BLaER1 (cell line): ENCODE results near the gene PRDM5.

ENCODE experiments used
- H3K27ac ChIP-seq: shearing (Covaris generic); formaldehyde crosslinking; 2 replicates; pipeline ENCODE4 v1.8.1; 2022
- H3K27me3 ChIP-seq: shearing (Covaris generic); formaldehyde crosslinking; 2 replicates; pipeline ENCODE4 v1.8.1; 2022
- H3K36me3 ChIP-seq: shearing (Covaris generic); formaldehyde crosslinking; 2 replicates; pipeline ENCODE4 v1.8.1; 2022
- H3K4me1 ChIP-seq: shearing (Covaris generic); formaldehyde crosslinking; 2 replicates; pipeline ENCODE4 v1.8.1; 2022
- H3K4me2 ChIP-seq: shearing (Covaris generic); formaldehyde crosslinking; 2 replicates; pipeline ENCODE4 v1.8.1; 2022
- H3K4me3 ChIP-seq: shearing (Covaris generic); formaldehyde crosslinking; 2 replicates; pipeline ENCODE4 v1.8.1; 2022
- H3K9ac ChIP-seq: shearing (Covaris generic); formaldehyde crosslinking; 2 replicates; pipeline ENCODE4 v1.8.1; 2022
- H3K9me3 ChIP-seq: shearing (Covaris generic); formaldehyde crosslinking; 2 replicates; pipeline ENCODE4 v1.8.1; 2022
- H4K20me1 ChIP-seq: shearing (Covaris generic); formaldehyde crosslinking; 2 replicates; pipeline ENCODE4 v1.8.1; 2022
- Cebpa-rat ChIP-seq: shearing (Covaris generic); IDR thresholded peaks from 2 replicates; pipeline ENCODE4 v1.8.1; 2022

PRDM5 gene

DNA sequence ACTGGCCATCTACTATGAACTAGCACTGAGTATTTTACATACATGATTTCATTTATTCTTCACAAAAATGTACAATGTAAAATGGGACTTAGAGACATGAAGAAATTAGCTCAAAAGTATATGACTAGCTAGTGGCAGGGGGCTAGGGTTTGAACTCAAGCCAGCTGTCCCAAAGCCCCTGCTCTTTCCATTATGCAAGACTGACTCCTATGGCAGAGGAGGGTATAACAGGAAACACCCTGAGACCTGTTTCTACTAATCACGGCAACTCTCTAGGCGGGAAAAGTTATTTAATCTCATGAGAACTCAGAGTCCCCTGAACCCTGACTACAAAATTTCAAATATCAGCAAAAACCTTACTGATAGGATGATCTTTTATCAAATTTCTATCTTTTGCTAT lies 150.6 kb downstream of the PRDM5 start:
- Histone ChIP-seq H3K36me3 (no peaks in the 10 kb centered on the region), H3K9me3 (no peaks in the 10 kb centered on the region), H3K4me3 (no peak overlapping the region), H3K27ac (no peak overlapping the region), H3K9ac (no peak overlapping the region), H4K20me1 (no peaks in the 10 kb centered on the region), H3K4me2 (no peak overlapping the region), H3K27me3 (no peaks in the 10 kb centered on the region), H3K4me1 (no peaks in the 10 kb centered on the region)
- TF ChIP-seq Cebpa-rat: no peak

DNA sequence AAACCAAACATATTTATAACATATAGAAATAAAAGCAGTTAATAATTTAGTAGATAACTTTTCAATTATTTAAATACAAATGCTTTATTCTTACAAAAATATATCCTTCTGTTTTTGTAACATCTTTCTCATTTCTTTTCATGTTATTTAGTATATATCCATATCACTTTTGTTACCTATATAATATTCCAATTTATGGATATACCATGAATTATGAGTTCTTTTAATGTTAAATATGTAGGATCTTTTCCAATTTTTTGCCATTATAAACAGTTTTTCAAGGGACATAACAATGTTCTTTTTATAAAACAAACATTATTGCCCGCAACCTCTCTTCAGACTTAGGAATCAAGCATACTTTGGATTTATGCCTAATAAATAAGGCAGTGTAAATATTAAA lies 151.6 kb downstream of the PRDM5 start:
- no peak overlapping the region for H3K4me3 ChIP-seq
- no peaks in the 10 kb centered on the region for H3K27me3 ChIP-seq
- no peaks in the 10 kb centered on the region for H3K9me3 ChIP-seq
- H3K9ac ChIP-seq: no peak overlapping the region
- H4K20me1 ChIP-seq: no peaks in the 10 kb centered on the region
- no peak overlapping the region for H3K27ac ChIP-seq
- no peak overlapping the region for H3K4me2 ChIP-seq
- 0 out of 2 replicates have a peak, but pooled peaks cover under 1% of the 10 kb centered on the region for H3K4me1 ChIP-seq
- H3K36me3 ChIP-seq: no peaks in the 10 kb centered on the region
- no peak for TF ChIP-seq Cebpa-rat

DNA sequence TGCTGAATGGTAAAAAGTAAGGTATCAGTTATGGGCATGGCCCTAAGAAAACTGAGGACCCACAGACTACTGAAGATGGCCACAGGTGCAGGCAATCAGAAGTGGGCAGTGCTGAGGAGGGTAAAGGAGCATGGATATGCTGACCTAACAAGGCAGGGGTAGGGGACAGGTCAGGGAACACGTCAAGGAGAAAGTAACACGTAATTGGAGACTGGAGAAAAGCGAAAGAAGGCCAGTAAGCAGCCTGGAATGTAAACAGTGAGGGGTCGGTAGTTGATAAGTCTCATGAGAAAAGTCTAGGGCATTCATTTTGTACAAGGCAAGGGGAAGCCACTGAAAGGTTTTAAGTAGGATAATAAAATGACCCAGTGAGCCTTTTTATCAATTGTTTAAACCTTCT lies 153.3 kb downstream of the PRDM5 start:
- no peak for TF ChIP-seq Cebpa-rat
- Histone ChIP-seq H3K9ac (no peak overlapping the region), H3K36me3 (no peaks in the 10 kb centered on the region), H3K27me3 (no peaks in the 10 kb centered on the region), H4K20me1 (no peaks in the 10 kb centered on the region), H3K4me3 (no peak overlapping the region), H3K9me3 (no peaks in the 10 kb centered on the region), H3K27ac (no peak overlapping the region), H3K4me2 (no peak overlapping the region), H3K4me1 (peaks cover 8% of the 10 kb centered on the region; the same call in 1 of the 2 replicates)

DNA sequence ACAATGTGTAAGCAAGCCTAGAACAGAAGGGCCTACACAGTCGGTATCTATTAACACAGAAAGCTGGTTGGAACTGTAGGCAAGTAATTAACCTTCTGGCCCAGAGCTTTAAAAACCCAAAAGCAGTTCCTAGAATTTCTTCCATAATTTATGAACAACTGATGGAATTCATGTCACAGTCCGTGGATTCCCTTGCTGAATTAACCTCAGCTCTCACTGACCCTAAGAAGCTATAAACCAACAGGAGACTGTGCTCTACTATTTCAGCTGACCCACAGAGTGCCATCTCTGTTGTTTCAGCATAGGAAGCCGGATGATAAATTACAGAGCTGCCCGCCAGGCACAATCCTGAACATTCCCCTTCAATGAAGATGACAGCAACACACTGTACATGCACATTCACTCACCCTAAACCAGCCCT lies 157.3 kb downstream of the PRDM5 start:
- Histone ChIP-seq H4K20me1 (no peaks in the 10 kb centered on the region), H3K27ac (no peak overlapping the region), H3K4me1 (peaks cover 8% of the 10 kb centered on the region; the same call in 1 of the 2 replicates), H3K36me3 (no peaks in the 10 kb centered on the region), H3K4me2 (no peak overlapping the region), H3K4me3 (no peak overlapping the region), H3K9me3 (no peaks in the 10 kb centered on the region), H3K27me3 (no peaks in the 10 kb centered on the region), H3K9ac (no peak overlapping the region)
- TF ChIP-seq Cebpa-rat: no peak

DNA sequence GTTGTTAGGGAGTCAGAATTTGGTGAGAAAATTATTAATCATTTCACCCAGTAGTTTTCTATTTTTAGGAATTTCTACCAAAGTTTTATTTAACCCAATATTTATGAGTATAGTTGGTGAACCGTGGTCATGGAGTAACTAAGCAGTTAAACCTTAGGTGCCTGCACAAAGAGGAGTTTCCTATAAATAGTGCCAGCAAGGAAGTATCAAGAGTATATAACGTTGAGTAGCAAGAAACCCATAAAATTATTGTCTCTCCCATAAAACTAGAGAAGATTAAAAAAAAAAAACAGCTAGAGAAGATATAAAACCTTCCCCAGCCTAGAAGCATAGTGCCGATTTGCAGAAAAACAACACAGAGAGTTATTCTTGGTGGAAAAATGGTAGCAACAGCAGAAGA lies 158.9 kb downstream of the PRDM5 start:
- peaks cover 8% of the 10 kb centered on the region; the same call in 1 of the 2 replicates for H3K4me1 ChIP-seq
- TF ChIP-seq Cebpa-rat: no peak
- H4K20me1 ChIP-seq: no peaks in the 10 kb centered on the region
- H3K27ac ChIP-seq: no peak overlapping the region
- H3K9me3 ChIP-seq: no peaks in the 10 kb centered on the region
- H3K27me3 ChIP-seq: no peaks in the 10 kb centered on the region
- no peak overlapping the region for H3K4me2 ChIP-seq
- no peaks in the 10 kb centered on the region for H3K36me3 ChIP-seq
- no peak overlapping the region for H3K4me3 ChIP-seq
- H3K9ac ChIP-seq: no peak overlapping the region

DNA sequence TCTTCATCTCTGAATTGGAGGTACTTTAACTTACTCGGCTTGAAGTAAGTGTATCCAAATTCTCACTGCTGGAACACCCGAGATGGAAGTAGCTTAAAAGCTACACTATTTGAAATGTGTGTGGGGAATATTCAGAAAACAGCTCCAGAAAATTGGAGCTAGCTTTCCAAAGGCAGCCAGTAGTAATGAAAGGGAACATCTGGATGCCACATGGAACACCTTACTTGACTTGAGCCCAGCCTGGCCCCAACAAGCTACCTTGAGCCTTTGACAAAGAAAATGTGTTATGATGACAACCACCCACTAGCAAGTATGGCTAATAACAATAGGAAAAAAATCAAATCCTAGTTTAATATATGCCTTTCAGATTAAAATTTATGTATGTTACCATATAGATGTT lies 161.5 kb downstream of the PRDM5 start:
- Histone ChIP-seq H3K4me2 (no peak overlapping the region), H3K9ac (no peak overlapping the region), H3K9me3 (no peaks in the 10 kb centered on the region), H3K36me3 (no peaks in the 10 kb centered on the region), H3K4me1 (peaks cover 8% of the 10 kb centered on the region; the same call in 1 of the 2 replicates), H3K4me3 (no peak overlapping the region), H3K27ac (no peak overlapping the region), H3K27me3 (no peaks in the 10 kb centered on the region), H4K20me1 (no peaks in the 10 kb centered on the region)
- TF ChIP-seq Cebpa-rat: no peak

DNA sequence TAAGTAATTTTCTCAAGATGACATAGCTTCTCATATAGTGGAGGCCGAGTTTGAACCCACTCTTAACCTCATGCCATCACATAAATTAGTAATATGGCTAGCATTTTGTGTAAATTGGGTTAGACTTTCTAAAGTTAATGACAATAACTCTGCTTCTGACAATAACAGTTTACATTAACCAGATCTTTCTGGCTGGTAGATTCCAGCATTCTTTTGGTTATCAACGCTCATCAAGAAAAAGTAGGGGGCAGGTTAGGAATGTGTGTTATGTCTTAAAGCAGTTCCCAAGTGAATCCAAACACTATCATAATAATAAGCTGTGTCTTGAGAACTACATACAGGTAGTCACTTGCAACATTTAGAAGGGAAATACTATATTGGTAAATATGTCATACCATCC lies 162.5 kb downstream of the PRDM5 start:
- no peaks in the 10 kb centered on the region for H3K4me1 ChIP-seq
- H3K27me3 ChIP-seq: no peaks in the 10 kb centered on the region
- H3K27ac ChIP-seq: no peak overlapping the region
- H3K9ac ChIP-seq: no peak overlapping the region
- H3K36me3 ChIP-seq: no peaks in the 10 kb centered on the region
- no peak overlapping the region for H3K4me3 ChIP-seq
- H4K20me1 ChIP-seq: no peaks in the 10 kb centered on the region
- H3K9me3 ChIP-seq: no peaks in the 10 kb centered on the region
- no peak for TF ChIP-seq Cebpa-rat
- H3K4me2 ChIP-seq: no peak overlapping the region

DNA sequence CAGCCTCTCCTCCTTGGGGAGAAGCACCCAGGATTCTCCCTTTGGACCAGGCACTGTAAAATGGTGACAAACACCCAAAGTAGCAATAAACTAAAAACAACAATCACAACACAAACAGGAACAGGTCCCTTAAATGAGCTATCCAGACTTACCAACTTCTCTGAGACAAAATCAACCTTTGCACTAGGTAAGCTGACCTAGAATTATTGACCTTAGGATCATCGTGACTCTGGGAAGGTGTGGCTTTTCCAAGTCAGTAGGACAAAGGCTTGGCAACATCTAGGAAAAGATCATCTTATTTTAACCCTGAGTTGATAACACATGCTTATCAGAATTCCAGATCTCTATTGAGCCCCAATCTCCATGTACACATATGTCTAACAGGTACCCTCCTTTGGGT lies 166.7 kb downstream of the PRDM5 start:
- H3K9ac ChIP-seq: no peak overlapping the region
- no peaks in the 10 kb centered on the region for H3K27me3 ChIP-seq
- H3K4me3 ChIP-seq: no peak overlapping the region
- no peak overlapping the region for H3K27ac ChIP-seq
- no peaks in the 10 kb centered on the region for H3K36me3 ChIP-seq
- no peak for TF ChIP-seq Cebpa-rat
- no peak overlapping the region for H3K4me2 ChIP-seq
- no peaks in the 10 kb centered on the region for H3K9me3 ChIP-seq
- no peaks in the 10 kb centered on the region for H3K4me1 ChIP-seq
- no peaks in the 10 kb centered on the region for H4K20me1 ChIP-seq

DNA sequence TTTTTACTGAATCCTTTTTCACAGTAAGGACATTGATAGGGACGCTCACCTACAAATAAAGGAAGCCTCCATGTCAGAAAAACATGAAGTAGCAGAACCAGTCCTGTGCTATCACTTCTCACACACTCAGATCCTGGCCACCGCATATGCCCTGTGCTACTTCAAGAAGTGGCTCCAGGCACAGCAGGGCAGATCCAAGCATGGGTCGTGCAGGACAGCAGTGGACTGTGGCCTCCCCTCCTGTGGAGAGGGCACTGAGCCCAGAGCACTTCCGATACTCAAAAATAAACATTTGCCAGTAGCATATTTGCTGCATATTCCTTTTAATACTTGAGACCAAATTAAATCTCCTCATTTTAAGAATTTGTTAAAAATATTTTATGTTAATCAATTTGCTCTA lies 167.9 kb downstream of the PRDM5 start:
- Histone ChIP-seq H4K20me1 (no peaks in the 10 kb centered on the region), H3K9me3 (peaks cover 11% of the 10 kb centered on the region), H3K27me3 (no peaks in the 10 kb centered on the region), H3K9ac (no peak overlapping the region), H3K4me1 (peaks cover 2% of the 10 kb centered on the region), H3K36me3 (no peaks in the 10 kb centered on the region), H3K4me2 (no peak overlapping the region), H3K27ac (no peak overlapping the region), H3K4me3 (no peak overlapping the region)
- TF ChIP-seq Cebpa-rat: no peak

DNA sequence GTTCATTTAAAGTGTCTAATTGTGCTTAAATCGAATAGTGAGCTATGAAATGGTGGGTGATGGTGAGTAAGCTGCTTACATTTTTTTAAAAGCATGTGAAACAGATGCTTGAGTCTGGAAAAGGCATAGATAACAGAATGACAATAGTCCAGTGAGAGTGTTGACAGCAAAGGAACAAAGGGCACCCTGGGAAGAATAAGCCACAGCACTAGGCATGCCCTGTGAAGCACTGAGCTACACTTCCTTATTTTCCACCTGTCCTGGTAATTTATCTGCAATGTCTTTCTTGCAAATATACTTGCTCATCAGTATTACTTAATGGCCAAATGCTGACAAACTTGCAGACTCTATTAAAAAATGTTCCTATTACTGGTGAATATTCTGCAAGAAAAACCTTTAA lies 168.7 kb downstream of the PRDM5 start:
- no peak for TF ChIP-seq Cebpa-rat
- Histone ChIP-seq H3K9me3 (peaks cover 14% of the 10 kb centered on the region), H3K27ac (no peak overlapping the region), H4K20me1 (no peaks in the 10 kb centered on the region), H3K4me3 (no peak overlapping the region), H3K36me3 (no peaks in the 10 kb centered on the region), H3K4me1 (peaks cover 9% of the 10 kb centered on the region), H3K4me2 (no peak overlapping the region), H3K9ac (no peak overlapping the region), H3K27me3 (no peaks in the 10 kb centered on the region)

DNA sequence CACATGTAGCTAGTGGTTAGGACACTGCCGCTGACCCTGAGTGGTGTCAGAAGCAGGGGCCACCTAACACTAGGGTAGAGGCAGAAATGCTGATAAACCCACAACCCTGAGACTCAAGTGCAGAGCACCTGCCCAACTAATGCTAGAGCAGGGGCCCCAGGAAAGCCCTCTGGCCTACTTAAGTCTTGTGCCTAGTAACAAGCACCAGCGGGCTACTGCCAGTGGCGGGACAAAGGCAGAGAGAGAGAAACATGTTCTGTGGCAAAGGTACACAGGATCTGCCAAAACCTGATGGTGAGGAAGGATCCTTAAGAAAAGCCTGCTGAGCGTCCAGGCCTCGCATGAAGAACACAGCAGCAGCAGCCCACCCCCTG lies 172.4 kb downstream of the PRDM5 start:
- H3K27ac ChIP-seq: no peak overlapping the region
- H4K20me1 ChIP-seq: no peaks in the 10 kb centered on the region
- no peaks in the 10 kb centered on the region for H3K36me3 ChIP-seq
- H3K9me3 ChIP-seq: peaks cover 14% of the 10 kb centered on the region
- peaks cover 10% of the 10 kb centered on the region for H3K4me1 ChIP-seq
- H3K9ac ChIP-seq: no peak overlapping the region
- no peak overlapping the region for H3K4me3 ChIP-seq
- H3K27me3 ChIP-seq: no peaks in the 10 kb centered on the region
- no peak for TF ChIP-seq Cebpa-rat
- no peak overlapping the region for H3K4me2 ChIP-seq
